ENCODE data around the gene MFAP4.

MFAP4 gene

GRCh38 chr17:19387921-19388521, 1.0 kb upstream of the MFAP4 start:
- H3K4me3 ChIP-seq (ENCODE audit: insufficient read depth, low read length, poor library complexity, severe bottlenecking): no peak overlapping the region
- H3K79me2 ChIP-seq (ENCODE audit: insufficient read depth, low read length): no peaks in the 10 kb centered on the region
- no peak overlapping the region for H3K9ac ChIP-seq (ENCODE audit: low read length)
- H3K36me3 ChIP-seq (ENCODE audit: low read length): no peaks in the 10 kb centered on the region
- TF ChIP-seq EZH2phosphoT487 (conservative IDR thresholded peaks at IDR 0.05; ENCODE audit: low read length): no peak
- no peak for TF ChIP-seq CTCF (IDR thresholded peaks at IDR 0.05; ENCODE audit: insufficient read depth, low read length, poor library complexity, severe bottlenecking)
- H3F3A ChIP-seq (ENCODE audit: insufficient read depth): no peaks in the 10 kb centered on the region
- H3K9me2 ChIP-seq (replicated peaks; ENCODE audit: insufficient read depth, low read length): no peaks in the 10 kb centered on the region
- H3K4me2 ChIP-seq (ENCODE audit: low read depth, low read length, poor library complexity, severe bottlenecking): no peak overlapping the region
- H4K20me1 ChIP-seq (ENCODE audit: low read depth, low read length): no peaks in the 10 kb centered on the region
- H3K27ac ChIP-seq (ENCODE audit: low read depth, low read length): no peak overlapping the region
- no peak overlapping the region for H2AFZ ChIP-seq (ENCODE audit: low read depth, low read length, severe bottlenecking)
- H3K27me3 ChIP-seq (ENCODE audit: low read length): no peaks in the 10 kb centered on the region
- no peaks in the 10 kb centered on the region for H3K9me3 ChIP-seq (ENCODE audit: insufficient read depth, low read length)

- TF ChIP-seq EZH2phosphoT487 (conservative IDR thresholded peaks at IDR 0.05; ENCODE audit: low read length): no peak
- no peak for TF ChIP-seq CTCF (IDR thresholded peaks at IDR 0.05; ENCODE audit: insufficient read depth, low read length, poor library complexity, severe bottlenecking)
- Histone ChIP-seq H3K36me3 (ENCODE audit: low read length) (no peaks in the 10 kb centered on the region), H3K4me2 (ENCODE audit: low read depth, low read length, poor library complexity, severe bottlenecking) (no peak overlapping the region)
These were observed 700 bp downstream of the MFAP4 start for GRCh38 chr17:19386051-19386929.

GRCh38 chr17:19385521-19385983, 1.4 kb downstream of the MFAP4 start:
- Histone ChIP-seq H3K36me3 (ENCODE audit: low read length) (no peaks in the 10 kb centered on the region), H3K9me2 (replicated peaks; ENCODE audit: insufficient read depth, low read length) (no peaks in the 10 kb centered on the region), H3K27me3 (ENCODE audit: low read length) (no peaks in the 10 kb centered on the region), H3K4me2 (ENCODE audit: low read depth, low read length, poor library complexity, severe bottlenecking) (no peak overlapping the region), H2AFZ (ENCODE audit: low read depth, low read length, severe bottlenecking) (no peak overlapping the region), H3F3A (ENCODE audit: insufficient read depth) (no peaks in the 10 kb centered on the region), H3K4me3 (ENCODE audit: insufficient read depth, low read length, poor library complexity, severe bottlenecking) (no peak overlapping the region), H4K20me1 (ENCODE audit: low read depth, low read length) (no peaks in the 10 kb centered on the region), H3K9me3 (ENCODE audit: insufficient read depth, low read length) (no peaks in the 10 kb centered on the region), H3K27ac (ENCODE audit: low read depth, low read length) (no peak overlapping the region), H3K9ac (ENCODE audit: low read length) (no peak overlapping the region), H3K79me2 (ENCODE audit: insufficient read depth, low read length) (no peaks in the 10 kb centered on the region)
- TF ChIP-seq CTCF (IDR thresholded peaks at IDR 0.05; ENCODE audit: insufficient read depth, low read length, poor library complexity, severe bottlenecking): no peak
- no peak for TF ChIP-seq EZH2phosphoT487 (conservative IDR thresholded peaks at IDR 0.05; ENCODE audit: low read length)

More at GRCh38 chr17:19386051-19386929, 700 bp downstream of the MFAP4 start:
- no peaks in the 10 kb centered on the region for H3K9me3 ChIP-seq (ENCODE audit: insufficient read depth, low read length)
- H3K9me2 ChIP-seq (replicated peaks; ENCODE audit: insufficient read depth, low read length): no peaks in the 10 kb centered on the region
- no peak overlapping the region for H3K27ac ChIP-seq (ENCODE audit: low read depth, low read length)
- no peak overlapping the region for H2AFZ ChIP-seq (ENCODE audit: low read depth, low read length, severe bottlenecking)
- H4K20me1 ChIP-seq (ENCODE audit: low read depth, low read length): no peaks in the 10 kb centered on the region
- H3K79me2 ChIP-seq (ENCODE audit: insufficient read depth, low read length): no peaks in the 10 kb centered on the region
- no peak overlapping the region for H3K4me3 ChIP-seq (ENCODE audit: insufficient read depth, low read length, poor library complexity, severe bottlenecking)
- H3F3A ChIP-seq (ENCODE audit: insufficient read depth): no peaks in the 10 kb centered on the region
- no peak overlapping the region for H3K9ac ChIP-seq (ENCODE audit: low read length)
- no peaks in the 10 kb centered on the region for H3K27me3 ChIP-seq (ENCODE audit: low read length)
